Ishikawa (cell line): ENCODE results near the gene MXD1.

ENCODE experiments used
- CEBPB ChIP-seq: IDR thresholded peaks from 2 replicates; pipeline ENCODE4 v1.6.1; 2012
- EGR1 ChIP-seq: IDR thresholded peaks from 2 replicates; pipeline ENCODE4 v1.6.1; 2012
- EP300 ChIP-seq: IDR thresholded peaks from 2 replicates; pipeline ENCODE4 v1.6.1; 2012; ENCODE audit warnings: borderline replicate concordance
- NFIC ChIP-seq: IDR thresholded peaks from 2 replicates; pipeline ENCODE4 v1.6.1; 2012
- RAD21 ChIP-seq: IDR thresholded peaks from 2 replicates; pipeline ENCODE4 v1.6.1; 2012; ENCODE audit warnings: low read depth
- TAF1 ChIP-seq: IDR thresholded peaks from 2 replicates; pipeline ENCODE4 v1.6.1; 2012; ENCODE audit warnings: low read depth, mild to moderate bottlenecking
- TCF12 ChIP-seq: IDR thresholded peaks from 2 replicates; pipeline ENCODE4 v1.6.1; 2012; ENCODE audit warnings: low read depth
- YY1 ChIP-seq: IDR thresholded peaks from 2 replicates; pipeline ENCODE4 v1.6.1; 2012; ENCODE audit warnings: low read depth
- TF ChIP-seq, protein P1 (sequence below): IDR thresholded peaks from 2 replicates; pipeline ENCODE4 v1.6.1; 2012; ENCODE audit warnings: low read depth, mild to moderate bottlenecking

DNA sequence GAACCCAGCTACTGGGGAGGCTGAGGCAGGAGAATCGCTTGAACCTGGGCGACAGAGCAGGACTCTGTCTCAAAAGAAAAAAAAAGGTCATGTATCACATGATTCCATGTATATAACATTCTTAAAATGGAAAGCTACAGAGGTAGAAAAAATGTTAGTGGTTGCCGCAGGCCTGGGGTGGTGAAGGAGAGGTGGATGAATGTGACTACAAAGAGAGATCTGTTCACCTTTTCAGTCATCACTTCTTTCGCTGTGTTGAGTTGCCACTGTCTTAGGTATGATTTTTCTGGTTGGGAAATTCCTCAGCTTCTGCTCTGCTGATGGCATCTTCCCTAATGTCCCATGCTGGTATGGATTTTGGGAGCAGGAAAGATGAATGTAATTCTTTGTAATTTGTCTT lies 26.5 kb upstream of the MXD1 start:
- no peak for TF ChIP-seq RAD21
- TF ChIP-seq EGR1: no peak
- TF ChIP-seq NFIC: no peak
- TF ChIP-seq EP300: no peak
- no peak for TF ChIP-seq TAF1
- no peak for TF ChIP-seq TCF12
- TF ChIP-seq, protein P1, sequence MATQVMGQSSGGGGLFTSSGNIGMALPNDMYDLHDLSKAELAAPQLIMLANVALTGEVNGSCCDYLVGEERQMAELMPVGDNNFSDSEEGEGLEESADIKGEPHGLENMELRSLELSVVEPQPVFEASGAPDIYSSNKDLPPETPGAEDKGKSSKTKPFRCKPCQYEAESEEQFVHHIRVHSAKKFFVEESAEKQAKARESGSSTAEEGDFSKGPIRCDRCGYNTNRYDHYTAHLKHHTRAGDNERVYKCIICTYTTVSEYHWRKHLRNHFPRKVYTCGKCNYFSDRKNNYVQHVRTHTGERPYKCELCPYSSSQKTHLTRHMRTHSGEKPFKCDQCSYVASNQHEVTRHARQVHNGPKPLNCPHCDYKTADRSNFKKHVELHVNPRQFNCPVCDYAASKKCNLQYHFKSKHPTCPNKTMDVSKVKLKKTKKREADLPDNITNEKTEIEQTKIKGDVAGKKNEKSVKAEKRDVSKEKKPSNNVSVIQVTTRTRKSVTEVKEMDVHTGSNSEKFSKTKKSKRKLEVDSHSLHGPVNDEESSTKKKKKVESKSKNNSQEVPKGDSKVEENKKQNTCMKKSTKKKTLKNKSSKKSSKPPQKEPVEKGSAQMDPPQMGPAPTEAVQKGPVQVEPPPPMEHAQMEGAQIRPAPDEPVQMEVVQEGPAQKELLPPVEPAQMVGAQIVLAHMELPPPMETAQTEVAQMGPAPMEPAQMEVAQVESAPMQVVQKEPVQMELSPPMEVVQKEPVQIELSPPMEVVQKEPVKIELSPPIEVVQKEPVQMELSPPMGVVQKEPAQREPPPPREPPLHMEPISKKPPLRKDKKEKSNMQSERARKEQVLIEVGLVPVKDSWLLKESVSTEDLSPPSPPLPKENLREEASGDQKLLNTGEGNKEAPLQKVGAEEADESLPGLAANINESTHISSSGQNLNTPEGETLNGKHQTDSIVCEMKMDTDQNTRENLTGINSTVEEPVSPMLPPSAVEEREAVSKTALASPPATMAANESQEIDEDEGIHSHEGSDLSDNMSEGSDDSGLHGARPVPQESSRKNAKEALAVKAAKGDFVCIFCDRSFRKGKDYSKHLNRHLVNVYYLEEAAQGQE: no peak
- TF ChIP-seq YY1: no peak
- no peak for TF ChIP-seq CEBPB
